Mucosa of descending colon (tissue), 3 donors: ENCODE results near the gene HLCS. TPM values are rescaled to one million over a fixed set of nuclear protein-coding genes. Genes with fewer than 3 reads are reported as not detected.

ENCODE experiments used
- ATAC-seq: fragments of 200-7000 bp; cut with Tn5 transposase; one replicate; pipeline ENCODE4 v1.9.1; 2020; ENCODE audit warnings: mild to moderate bottlenecking, moderate library complexity
- DNase-seq, 3 donors: peaks; one replicate each; pipeline ENCODE4 v3.0.0-alpha.2; 2020
- H3K36me3 ChIP-seq: fragments of 200-600 bp; one replicate; pipeline ENCODE4 v1.8.0; 2021; ENCODE audit warnings: low read depth, mild to moderate bottlenecking
- H3K4me1 ChIP-seq: fragments of 200-600 bp; one replicate; pipeline ENCODE4 v1.8.0; 2021; ENCODE audit warnings: low read depth, mild to moderate bottlenecking
- H3K4me3 ChIP-seq: fragments of 200-600 bp; one replicate; pipeline ENCODE4 v1.8.0; 2021; ENCODE audit warnings: mild to moderate bottlenecking
- H3K9me3 ChIP-seq: fragments of 200-600 bp; one replicate; pipeline ENCODE4 v1.8.0; 2021; ENCODE audit warnings: mild to moderate bottlenecking
- intact Hi-C, 2 donors: fragments of 100-400 bp; cut with DNase I in 1 of 2; cut with micrococcal nuclease in 1 of 2; formaldehyde crosslinking; loops; one replicate each; pipeline versions ENCODE4 v1.11.0 to v1.11.1; 2022; cut with DNase I, micrococcal nuclease
- total RNA-seq, 3 donors: library from RNA; stranded (reverse); fragmentation: NEBNext Ultra II Directional in 2 of 3; extraction: Animal tissue kit (Norgen Biotek cat#: 25700) in 2 of 3; gene quantifications; one replicate each; pipeline versions ENCODE4 v1.2.1 to v1.2.4, GENCODE V29; 2021 to 2023
- TF ChIP-seq, protein P1 (sequence below): fragments of 200-600 bp; IDR thresholded peaks from one replicate; pipeline ENCODE4 v1.8.0; 2022; ENCODE audit warnings: antibody characterized with exemption, mild to moderate bottlenecking
- donor health status: DM: no; HTN: no; CAD: no; lungs with moderate emphysema.
- donor health status: DM: no; HTN: no; CAD: no.
- donor health status: DM: no; HTN: yes; CAD: no.

Gene HLCS
- total RNA-seq, 3 donors from 2014 or later: 13.3 to 16.7 (median 14.9) TPM

GRCh38 chr21:36785615-36786014, 180.9 kb downstream of the HLCS start:
- no peak overlapping the region for H3K4me3 ChIP-seq
- DNase-seq (no peak), ATAC-seq (no peak)
- TF ChIP-seq, protein P1, sequence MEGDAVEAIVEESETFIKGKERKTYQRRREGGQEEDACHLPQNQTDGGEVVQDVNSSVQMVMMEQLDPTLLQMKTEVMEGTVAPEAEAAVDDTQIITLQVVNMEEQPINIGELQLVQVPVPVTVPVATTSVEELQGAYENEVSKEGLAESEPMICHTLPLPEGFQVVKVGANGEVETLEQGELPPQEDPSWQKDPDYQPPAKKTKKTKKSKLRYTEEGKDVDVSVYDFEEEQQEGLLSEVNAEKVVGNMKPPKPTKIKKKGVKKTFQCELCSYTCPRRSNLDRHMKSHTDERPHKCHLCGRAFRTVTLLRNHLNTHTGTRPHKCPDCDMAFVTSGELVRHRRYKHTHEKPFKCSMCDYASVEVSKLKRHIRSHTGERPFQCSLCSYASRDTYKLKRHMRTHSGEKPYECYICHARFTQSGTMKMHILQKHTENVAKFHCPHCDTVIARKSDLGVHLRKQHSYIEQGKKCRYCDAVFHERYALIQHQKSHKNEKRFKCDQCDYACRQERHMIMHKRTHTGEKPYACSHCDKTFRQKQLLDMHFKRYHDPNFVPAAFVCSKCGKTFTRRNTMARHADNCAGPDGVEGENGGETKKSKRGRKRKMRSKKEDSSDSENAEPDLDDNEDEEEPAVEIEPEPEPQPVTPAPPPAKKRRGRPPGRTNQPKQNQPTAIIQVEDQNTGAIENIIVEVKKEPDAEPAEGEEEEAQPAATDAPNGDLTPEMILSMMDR: no peak
- intact Hi-C loops: no loop called here
- peaks cover 13% of the 10 kb centered on the region for H3K4me1 ChIP-seq
- H3K36me3 ChIP-seq: no peaks in the 10 kb centered on the region
- H3K9me3 ChIP-seq: no peaks in the 10 kb centered on the region

- DNase-seq: peak in 1 of 3 donors; percentile 60
- no peak overlapping the region for H3K4me3 ChIP-seq
- H3K36me3 ChIP-seq: no peaks in the 10 kb centered on the region
- intact Hi-C loops: no loop called here
- no peaks in the 10 kb centered on the region for H3K9me3 ChIP-seq
- peaks cover 13% of the 10 kb centered on the region for H3K4me1 ChIP-seq
- TF ChIP-seq, protein P1: no peak
- peak; percentile 57 for ATAC-seq
These were observed 181.5 kb downstream of the HLCS start for GRCh38 chr21:36784947-36785346.

- Histone ChIP-seq H3K4me1 (peaks cover 10% of the 10 kb centered on the region), H3K9me3 (no peaks in the 10 kb centered on the region), H3K36me3 (no peaks in the 10 kb centered on the region), H3K4me3 (no peak overlapping the region)
- TF ChIP-seq, protein P1: no peak
- DNase-seq (no peak), ATAC-seq (no peak)
- intact Hi-C loops: no loop called here
These were observed 182.7 kb downstream of the HLCS start for GRCh38 chr21:36783612-36784374.

GRCh38 chr21:36780861-36781260, 185.6 kb downstream of the HLCS start:
- H3K4me1 ChIP-seq: no peaks in the 10 kb centered on the region
- intact Hi-C loops: no loop called here
- H3K36me3 ChIP-seq: no peaks in the 10 kb centered on the region
- no peaks in the 10 kb centered on the region for H3K9me3 ChIP-seq
- DNase-seq (no peak), ATAC-seq (no peak)
- TF ChIP-seq, protein P1: no peak
- no peak overlapping the region for H3K4me3 ChIP-seq

DNA sequence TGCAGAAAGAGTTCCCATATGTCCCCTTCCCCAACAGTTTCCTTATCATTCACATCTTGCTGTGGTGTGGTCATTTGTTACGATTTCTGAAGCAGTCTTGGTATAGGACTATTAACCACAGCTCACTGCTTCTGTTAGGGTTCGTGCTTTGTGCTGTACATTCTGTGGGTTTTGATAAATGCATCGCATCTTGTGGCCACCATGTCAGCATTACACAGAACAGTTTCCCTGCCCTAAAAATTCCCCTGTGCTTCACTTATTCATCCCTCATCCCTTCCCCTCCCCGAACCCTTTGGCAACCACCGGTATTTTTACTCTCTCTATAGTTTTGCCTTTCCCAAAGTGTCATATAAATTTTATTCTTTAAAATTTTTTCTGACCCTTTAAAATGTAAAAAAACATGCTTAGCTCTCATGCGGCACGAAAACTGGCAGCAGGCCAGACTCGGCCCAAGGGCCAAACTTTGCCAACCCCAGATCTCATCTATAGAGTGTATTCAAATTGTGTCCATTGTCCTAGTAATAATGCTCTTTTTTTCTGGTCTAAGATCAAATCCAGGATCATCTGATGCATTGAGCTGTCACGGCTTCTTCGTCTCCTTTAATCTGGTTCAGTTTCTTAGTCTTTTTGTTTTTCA, 189.4 kb downstream of the HLCS start:
- TF ChIP-seq, protein P1: no peak
- DNase-seq (no peak), ATAC-seq (no peak)
- Histone ChIP-seq H3K36me3 (no peaks in the 10 kb centered on the region), H3K4me1 (no peaks in the 10 kb centered on the region), H3K4me3 (no peak overlapping the region), H3K9me3 (no peaks in the 10 kb centered on the region)
- intact Hi-C loops: no loop called here
